Measurements from ENCODE around the gene OVCH1.

DNA sequence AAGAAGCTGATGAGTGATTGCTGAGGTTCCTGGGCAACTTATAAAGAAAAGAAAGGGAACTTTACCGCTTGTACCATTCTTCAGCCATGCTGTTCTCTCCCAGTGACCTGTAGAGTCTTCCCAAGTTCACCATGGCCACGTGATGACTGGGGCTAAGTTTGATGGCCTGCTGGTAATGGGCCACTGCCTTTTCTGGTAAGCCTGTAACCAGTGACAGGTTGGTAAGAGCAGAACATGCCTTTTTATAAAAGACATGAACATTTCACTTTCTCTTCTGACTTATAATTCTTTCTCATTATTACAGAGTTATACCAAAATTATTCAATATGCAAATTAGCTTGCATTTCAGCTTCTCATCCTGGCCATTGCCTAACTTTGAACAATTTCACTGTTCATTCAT is 20.9 kb upstream of the OVCH1 start:
- TF ChIP-seq, protein P1, sequence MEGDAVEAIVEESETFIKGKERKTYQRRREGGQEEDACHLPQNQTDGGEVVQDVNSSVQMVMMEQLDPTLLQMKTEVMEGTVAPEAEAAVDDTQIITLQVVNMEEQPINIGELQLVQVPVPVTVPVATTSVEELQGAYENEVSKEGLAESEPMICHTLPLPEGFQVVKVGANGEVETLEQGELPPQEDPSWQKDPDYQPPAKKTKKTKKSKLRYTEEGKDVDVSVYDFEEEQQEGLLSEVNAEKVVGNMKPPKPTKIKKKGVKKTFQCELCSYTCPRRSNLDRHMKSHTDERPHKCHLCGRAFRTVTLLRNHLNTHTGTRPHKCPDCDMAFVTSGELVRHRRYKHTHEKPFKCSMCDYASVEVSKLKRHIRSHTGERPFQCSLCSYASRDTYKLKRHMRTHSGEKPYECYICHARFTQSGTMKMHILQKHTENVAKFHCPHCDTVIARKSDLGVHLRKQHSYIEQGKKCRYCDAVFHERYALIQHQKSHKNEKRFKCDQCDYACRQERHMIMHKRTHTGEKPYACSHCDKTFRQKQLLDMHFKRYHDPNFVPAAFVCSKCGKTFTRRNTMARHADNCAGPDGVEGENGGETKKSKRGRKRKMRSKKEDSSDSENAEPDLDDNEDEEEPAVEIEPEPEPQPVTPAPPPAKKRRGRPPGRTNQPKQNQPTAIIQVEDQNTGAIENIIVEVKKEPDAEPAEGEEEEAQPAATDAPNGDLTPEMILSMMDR (IDR thresholded peaks at IDR 0.05): no peak
- no peak for TF ChIP-seq EP300 (IDR thresholded peaks at IDR 0.05)

All from sigmoid colon (tissue), 4 donors.